K562 (cell line): ENCODE measurements around the gene PLD1. TPM values are rescaled to one million over a fixed set of nuclear protein-coding genes. Genes with fewer than 3 reads are reported as not detected.

Experiments used
- ATAC-seq: fragments of 200-7000 bp; cut with Tn5 transposase; 3 replicates; pipeline ENCODE4 v1.9.1; 2020; ENCODE audit warnings: moderate library complexity
- BruUV-seq: library from RNA; stranded (reverse); fragments of 400-500 nt; replicated peaks from 2 replicates; lab custom pipeline; 2021; lab: Mats Ljungman, UMichigan
- CTCF ChIA-PET: fragments of 300-600 bp; formaldehyde crosslinking; extraction: SDS; loops from one replicate; lab custom pipeline; 2021; ENCODE audit warnings: low intra/inter-chr PET ratio; lab: Yijun Ruan, JAX
- POLR2A ChIA-PET: fragments of 300-600, 350-650 bp; sonication (Branson Sonifier 250); formaldehyde crosslinking; extraction: SDS; loops from one replicate; lab custom pipeline; 2021; ENCODE audit warnings: antibody characterized with exemption, inconsistent platforms; lab: Yijun Ruan, JAX
- DNase-seq, 4 experiments: peaks; one replicate each; pipeline versions ENCODE4 v3.0.0 to v3.0.0-alpha.2; 2011 to 2018; ENCODE audit warnings: low spot score in 3 of 4, mixed read lengths in 3 of 4; ENCODE audit errors: extremely low read depth in 1 of 4
- FAIRE-seq: peaks from 2 replicates; lab custom pipeline; 2011; peaks lifted over from hg19 to GRCh38; lab: Jason Lieb, UNC
- H2AFZ ChIP-seq: 2 replicates; pipeline ENCODE4 v1.6.0; 2011; ENCODE audit warnings: low read depth, low read length, control low read depth, inconsistent platforms
- H3K27ac ChIP-seq: fragments of 200-600 bp; 3 replicates; pipeline ENCODE4 v1.8.0; 2011; ENCODE audit warnings: low read depth, mild to moderate bottlenecking, control low read depth, inconsistent platforms, low read length, moderate library complexity, mixed read lengths; ENCODE audit errors: extremely low read depth
- H3K27me3 ChIP-seq, 2 experiments: fragments of 300-600 bp in 1 of 2; 2 replicates in 1 of 2; 3 replicates in 1 of 2; pipeline versions ENCODE4 v1.6.0 to v1.8.0; 2011; ENCODE audit warnings: inconsistent platforms in 2 of 2, low read length in 2 of 2, mild to moderate bottlenecking in 1 of 2, mixed read lengths in 1 of 2, moderate library complexity in 1 of 2; ENCODE audit not compliant: control insufficient read depth in 2 of 2, insufficient read depth in 2 of 2
- H3K36me3 ChIP-seq: fragments of 300-600 bp; 3 replicates; pipeline ENCODE4 v1.8.0; 2011; ENCODE audit warnings: mild to moderate bottlenecking, low read length, inconsistent platforms; ENCODE audit not compliant: control insufficient read depth, insufficient read depth
- H3K4me1 ChIP-seq, 2 experiments: fragments of 200-600 bp in 1 of 2; replicated peaks in 1 of 2; 2 replicates in 1 of 2; 3 replicates in 1 of 2; pipeline versions ENCODE4 v1.5.1 to v1.8.0; 2011; ENCODE audit warnings: inconsistent platforms in 2 of 2, low read length in 2 of 2, mild to moderate bottlenecking in 1 of 2, mixed read lengths in 1 of 2, moderate library complexity in 1 of 2; ENCODE audit not compliant: control insufficient read depth in 2 of 2, insufficient read depth in 2 of 2
- H3K4me2 ChIP-seq: 2 replicates; pipeline ENCODE4 v1.6.1; 2011; ENCODE audit warnings: low read length, control low read depth, inconsistent platforms, mixed read lengths; ENCODE audit not compliant: insufficient read depth
- H3K4me3 ChIP-seq: fragments of 200-600 bp; sonication (generic), shearing (Covaris generic); 2 replicates; pipeline ENCODE4 v1.5.1; 2016; ENCODE audit warnings: control low read depth, inconsistent platforms
- H3K79me2 ChIP-seq: fragments of 200-600 bp; 3 replicates; pipeline ENCODE4 v1.8.0; 2011; ENCODE audit warnings: low read length, inconsistent platforms; ENCODE audit not compliant: control insufficient read depth, insufficient read depth
- H3K9ac ChIP-seq, 2 experiments: 2 replicates each; pipeline versions ENCODE4 v1.6.0 to v1.6.1; 2011; ENCODE audit warnings: low read depth in 2 of 2, low read length in 2 of 2, control low read depth in 1 of 2, inconsistent platforms in 1 of 2, mild to moderate bottlenecking in 1 of 2, mixed read lengths in 1 of 2; ENCODE audit not compliant: insufficient read depth in 1 of 2
- H3K9me1 ChIP-seq: one replicate; pipeline ENCODE4 v1.6.0; 2011; ENCODE audit warnings: inconsistent platforms, mild to moderate bottlenecking, low read length, moderate library complexity; ENCODE audit not compliant: control insufficient read depth, insufficient read depth
- H3K9me3 ChIP-seq: replicated peaks from 2 replicates; pipeline ENCODE4 v1.5.1; 2011; ENCODE audit warnings: low read depth, low read length, inconsistent platforms; ENCODE audit not compliant: control insufficient read depth, insufficient read depth
- H4K20me1 ChIP-seq: replicated peaks from 2 replicates; pipeline ENCODE4 v1.6.1; 2011; ENCODE audit warnings: low read length, inconsistent platforms, mixed read lengths; ENCODE audit not compliant: control insufficient read depth, insufficient read depth
- GATAD2A ChIP-seq: fragments of 450-650 bp; IDR thresholded peaks from 2 replicates; pipeline ENCODE4 v1.6.1; 2017
- LARP7 ChIP-seq: fragments of 450-650 bp; IDR thresholded peaks from 2 replicates; pipeline ENCODE4 v1.6.1; 2016
- TAF7 ChIP-seq: fragments of 450-650 bp; IDR thresholded peaks from 2 replicates; pipeline ENCODE4 v1.6.1; 2016; ENCODE audit warnings: missing genetic modification characterization, missing compliant biosample characterization
- WGBS: fragments of 100-300 bp; shearing (Covaris generic); methylation state at CpG from one replicate; pipeline ENCODE4 v1.1.6; 2016; ENCODE audit warnings: low coverage, mixed read lengths; ENCODE audit not compliant: insufficient coverage; ENCODE audit errors: missing lambda C conversion rate; 5-methylcytosine and 5-hydroxymethylcytosine counted together
- in situ Hi-C: fragments of 300-500 bp; cut with MboI; formaldehyde crosslinking; loops from 4 replicates; pipeline ENCODE4 v1.15.0; 2018; ENCODE audit warnings: inconsistent platforms, mixed read lengths
- intact Hi-C: fragments of 100-400 bp; cut with micrococcal nuclease; formaldehyde crosslinking; loops from 2 replicates; pipeline ENCODE4 v1.14.2; 2022
- polyA plus RNA-seq, 8 experiments: library from polyadenylated mRNA; depleted of rRNA in 4 of 8; stranded (reverse) in 5 of 8; unstranded in 3 of 8; fragments of >200 nt; fragmentation: Nextera tagmentation in 2 of 8; fragmentation: Illumina TruSeq in 1 of 8; extraction: Ambion mirVana in 2 of 8; extraction: Trizol in 1 of 8; gene quantifications; 2 replicates each; pipeline versions ENCODE4 v1.2.1 to v1.2.3, GENCODE V29; 2011 to 2014; ENCODE audit warnings: inconsistent platforms in 1 of 8, missing spikeins in 1 of 8
- total RNA-seq, 7 experiments: library from RNA; depleted of rRNA in 6 of 7; stranded (reverse); fragments of >200 nt in 6 of 7; fragmentation: Illumina TruSeq in 2 of 7; extraction: Trizol in 2 of 7; gene quantifications; 2 replicates each; pipeline versions ENCODE4 v1.2.1 to v1.2.3, GENCODE V29; 2011 to 2021; ENCODE audit warnings: low replicate concordance in 1 of 7
- TF ChIP-seq, protein P1 (sequence below): sonication (generic); formaldehyde crosslinking; IDR thresholded peaks from 2 replicates; pipeline ENCODE4 v1.4.0; 2020; ENCODE audit warnings: mild to moderate bottlenecking, missing genetic modification reagents
- TF ChIP-seq, protein P2 (sequence below): sonication (generic); formaldehyde crosslinking; IDR thresholded peaks from 2 replicates; pipeline ENCODE4 v1.9.0; 2022; ENCODE audit warnings: mild to moderate bottlenecking, missing genetic modification reagents

Gene PLD1
- total and polyA plus RNA-seq, 9 of the 15 experiments (the other 6 are each of a cell fraction or from before 2014, with no cell fraction given) = 8.4 to 26.1 (median 18.6) TPM

DNA sequence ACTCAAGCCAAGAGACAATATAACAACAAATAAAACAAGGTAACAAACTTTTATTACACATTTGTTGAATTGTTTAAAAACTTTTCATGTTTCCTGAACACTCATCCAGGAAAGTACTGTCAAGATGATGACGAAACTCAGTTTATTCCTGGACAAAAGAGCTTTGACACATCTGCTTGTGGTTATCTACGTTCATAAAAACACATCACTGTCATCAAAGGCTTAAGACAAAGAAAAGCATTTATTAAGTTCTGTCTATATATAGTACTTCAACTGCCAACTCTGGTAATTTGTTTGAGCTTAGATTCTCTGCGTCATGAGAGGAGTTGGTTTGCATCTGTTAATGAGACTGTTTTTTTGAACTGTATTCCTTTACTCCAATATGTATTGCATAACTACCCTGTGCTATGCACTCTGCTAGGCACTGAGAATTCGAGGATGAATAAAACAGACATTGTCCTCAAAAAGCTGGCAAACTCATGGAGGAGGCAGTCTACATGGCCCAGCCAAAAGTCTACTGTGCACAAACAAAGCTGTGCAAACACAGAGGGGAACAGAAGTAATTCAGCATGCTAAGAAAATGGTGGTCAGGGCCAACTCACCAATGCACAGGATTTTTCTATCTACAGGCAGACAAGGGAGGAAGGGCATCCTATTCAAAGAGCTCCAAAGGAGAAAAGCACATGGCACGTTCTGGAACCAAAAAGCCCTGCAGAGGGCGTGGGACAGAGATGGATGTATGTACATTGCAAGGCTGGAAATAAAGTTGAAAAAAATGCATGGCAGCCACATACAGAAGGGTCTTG, 21.5 kb downstream of the PLD1 start (continued):
- TF ChIP-seq, protein P1, sequence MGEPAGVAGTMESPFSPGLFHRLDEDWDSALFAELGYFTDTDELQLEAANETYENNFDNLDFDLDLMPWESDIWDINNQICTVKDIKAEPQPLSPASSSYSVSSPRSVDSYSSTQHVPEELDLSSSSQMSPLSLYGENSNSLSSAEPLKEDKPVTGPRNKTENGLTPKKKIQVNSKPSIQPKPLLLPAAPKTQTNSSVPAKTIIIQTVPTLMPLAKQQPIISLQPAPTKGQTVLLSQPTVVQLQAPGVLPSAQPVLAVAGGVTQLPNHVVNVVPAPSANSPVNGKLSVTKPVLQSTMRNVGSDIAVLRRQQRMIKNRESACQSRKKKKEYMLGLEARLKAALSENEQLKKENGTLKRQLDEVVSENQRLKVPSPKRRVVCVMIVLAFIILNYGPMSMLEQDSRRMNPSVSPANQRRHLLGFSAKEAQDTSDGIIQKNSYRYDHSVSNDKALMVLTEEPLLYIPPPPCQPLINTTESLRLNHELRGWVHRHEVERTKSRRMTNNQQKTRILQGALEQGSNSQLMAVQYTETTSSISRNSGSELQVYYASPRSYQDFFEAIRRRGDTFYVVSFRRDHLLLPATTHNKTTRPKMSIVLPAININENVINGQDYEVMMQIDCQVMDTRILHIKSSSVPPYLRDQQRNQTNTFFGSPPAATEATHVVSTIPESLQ (CRISPR knock-in tag) = no peak
- TF ChIP-seq GATAD2A (no peak), TAF7 (tag) (no peak)
- TF ChIP-seq, protein P2, sequence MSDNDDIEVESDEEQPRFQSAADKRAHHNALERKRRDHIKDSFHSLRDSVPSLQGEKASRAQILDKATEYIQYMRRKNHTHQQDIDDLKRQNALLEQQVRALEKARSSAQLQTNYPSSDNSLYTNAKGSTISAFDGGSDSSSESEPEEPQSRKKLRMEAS (CRISPR knock-in tag) = peak; percentile 48; the same call in 1 of the 2 replicates

DNA sequence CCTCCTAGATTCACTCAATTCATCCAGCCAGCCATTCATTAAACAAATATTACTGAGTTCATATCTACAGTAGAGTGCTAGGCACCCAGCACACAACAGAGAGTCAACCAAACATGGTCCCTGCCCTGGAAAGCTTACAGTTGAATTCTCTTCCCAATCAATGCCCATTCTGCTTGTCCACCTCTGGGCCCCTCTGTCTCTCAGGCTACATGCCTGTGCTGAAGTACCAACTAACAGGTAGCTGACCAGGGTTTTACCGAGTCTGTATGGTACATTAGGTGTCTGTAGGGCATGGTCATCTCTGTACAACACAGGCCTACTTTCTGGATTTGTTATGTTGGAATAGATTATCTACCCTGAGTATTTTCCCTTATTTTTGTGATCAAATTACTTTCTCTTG, 23.3 kb downstream of the PLD1 start:
- Histone ChIP-seq H2AFZ (no peak overlapping the region), H3K9me3 (no peaks in the 10 kb centered on the region), H4K20me1 (no peaks in the 10 kb centered on the region), H3K9me1 (peaks cover 2% of the 10 kb centered on the region), H3K27ac (no peak overlapping the region), H3K4me2 (no peak overlapping the region), H3K9ac (no peak overlapping the region), H3K4me1 (peaks cover under 1 to 13% of the 10 kb centered on the region in 2 experiments; a peak in 2 of 5 replicates), H3K36me3 (peaks cover 6% of the 10 kb centered on the region; the same call in 1 of the 3 replicates)
- no TSS peak for BruUV-seq
- POLR2A ChIA-PET = no interaction called here
- no peak for FAIRE-seq
- in situ Hi-C loops = no loop called here
- CTCF ChIA-PET = no interaction called here
- ATAC-seq = no peak
- intact Hi-C loops = no loop called here
- TF ChIP-seq LARP7 = no peak
- TF ChIP-seq, all 486 proteins: peak for 0
- DNase-seq = no peak
- 71% methylated on average over 1 of the region's 1 CpG for WGBS
- Histone ChIP-seq H3K27me3 (no peaks in the 10 kb centered on the region), H3K4me3 (no peak overlapping the region), H3K79me2 (peaks cover 4% of the 10 kb centered on the region)
